ENCODE data around the gene WDCP. TPM values are rescaled to one million over a fixed set of nuclear protein-coding genes. Genes with fewer than 3 reads are reported as not detected.
A peak's percentile ranks its signal among the peaks of the same experiment; 100 is the strongest.

Gene WDCP
- total RNA-seq, 1 experiment from 2014 or later, result 36.9 TPM

DNA sequence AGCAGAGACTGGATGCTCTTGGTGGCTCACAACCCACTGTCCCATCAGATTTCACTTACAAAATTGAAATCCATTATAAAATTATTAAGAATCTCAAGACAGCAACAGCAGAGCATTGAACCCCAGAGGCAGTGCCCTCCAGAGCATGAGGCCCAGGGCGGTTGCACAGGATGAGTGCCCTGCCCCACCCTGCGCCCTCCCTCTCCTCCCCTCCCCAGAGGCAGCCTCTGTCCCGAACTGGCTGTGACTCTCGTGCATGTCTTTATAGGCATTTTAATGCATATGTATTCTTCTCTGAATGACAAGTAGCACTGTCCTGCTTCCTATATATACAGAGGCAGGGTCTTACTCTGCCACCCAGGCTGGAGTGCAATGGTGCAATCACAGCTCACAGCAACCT is 26.9 kb downstream of the WDCP start:
- H3K4me2 ChIP-seq (ENCODE audit: insufficient read depth, insufficient read length, low read length), result no peak overlapping the region
- H2BK120ac ChIP-seq (ENCODE audit: low read depth, low read length, poor library complexity, severe bottlenecking), result no peak overlapping the region
- H3K14ac ChIP-seq (ENCODE audit: insufficient read depth, low read length), result no peak overlapping the region
- H3K56ac ChIP-seq (ENCODE audit: insufficient read length, low read depth, low read length), result no peak overlapping the region
- H4K5ac ChIP-seq (ENCODE audit: insufficient read length, low read depth, low read length), result no peak overlapping the region
- Mint-ChIP-seq H3K4me1 (peaks cover 40% of the 10 kb centered on the region in 2 experiments), H3K27ac (peak overlapping the region in 1 of 3 experiments; percentile 90; a peak in 2 of 7 replicates), H3K36me3 (ENCODE audit: insufficient read depth in 1 of 3, low read depth in 3 of 3) (peaks cover 22 to 29% (median 27%) of the 10 kb centered on the region in 3 experiments), H3K27me3 (ENCODE audit: low read depth) (no peaks in the 10 kb centered on the region), H3K4me3 (no peak overlapping the region), H3K9me3 (0 out of 5 replicates have a peak, but pooled peaks cover 0 to 3% of the 10 kb centered on the region in 2 experiments)
- WGBS (ENCODE audit: extremely low coverage, insufficient read length, low lambda C conversion rate), result no CpG with 5 or more reads among the region's 4 CpGs
- no peak overlapping the region for H3K23ac ChIP-seq (ENCODE audit: insufficient read length, low read depth, low read length)
- no peak overlapping the region for H2BK12ac ChIP-seq (ENCODE audit: insufficient read length, low read depth, low read length)
- H4K8ac ChIP-seq (replicated peaks; ENCODE audit: insufficient read length, low read depth, low read length), result no peak overlapping the region
- TF ChIP-seq, protein P1, sequence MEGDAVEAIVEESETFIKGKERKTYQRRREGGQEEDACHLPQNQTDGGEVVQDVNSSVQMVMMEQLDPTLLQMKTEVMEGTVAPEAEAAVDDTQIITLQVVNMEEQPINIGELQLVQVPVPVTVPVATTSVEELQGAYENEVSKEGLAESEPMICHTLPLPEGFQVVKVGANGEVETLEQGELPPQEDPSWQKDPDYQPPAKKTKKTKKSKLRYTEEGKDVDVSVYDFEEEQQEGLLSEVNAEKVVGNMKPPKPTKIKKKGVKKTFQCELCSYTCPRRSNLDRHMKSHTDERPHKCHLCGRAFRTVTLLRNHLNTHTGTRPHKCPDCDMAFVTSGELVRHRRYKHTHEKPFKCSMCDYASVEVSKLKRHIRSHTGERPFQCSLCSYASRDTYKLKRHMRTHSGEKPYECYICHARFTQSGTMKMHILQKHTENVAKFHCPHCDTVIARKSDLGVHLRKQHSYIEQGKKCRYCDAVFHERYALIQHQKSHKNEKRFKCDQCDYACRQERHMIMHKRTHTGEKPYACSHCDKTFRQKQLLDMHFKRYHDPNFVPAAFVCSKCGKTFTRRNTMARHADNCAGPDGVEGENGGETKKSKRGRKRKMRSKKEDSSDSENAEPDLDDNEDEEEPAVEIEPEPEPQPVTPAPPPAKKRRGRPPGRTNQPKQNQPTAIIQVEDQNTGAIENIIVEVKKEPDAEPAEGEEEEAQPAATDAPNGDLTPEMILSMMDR (conservative IDR thresholded peaks at IDR 0.05), result no peak
- H4K20me1 ChIP-seq (ENCODE audit: control insufficient read depth, insufficient read depth, insufficient read length), result no peaks in the 10 kb centered on the region
- no peak overlapping the region for H3K18ac ChIP-seq (ENCODE audit: insufficient read length, low read depth, low read length)
- no peaks in the 10 kb centered on the region for H3K27me3 ChIP-seq (ENCODE audit: insufficient read depth, low read length)
- no peaks in the 10 kb centered on the region for H3K79me1 ChIP-seq (ENCODE audit: insufficient read depth, low read depth, low read length, poor library complexity, severe bottlenecking)
- H4K91ac ChIP-seq (ENCODE audit: insufficient read length, low read depth, low read length), result no peak overlapping the region
- H2AK5ac ChIP-seq (ENCODE audit: insufficient read length, low read length), result no peak overlapping the region
- no peak overlapping the region for H3K9ac ChIP-seq (ENCODE audit: extremely low read depth, insufficient read length, low read length)
- H2BK5ac ChIP-seq (ENCODE audit: insufficient read length, low read length), result no peak overlapping the region
- H2BK20ac ChIP-seq (ENCODE audit: low read depth, low read length, poor library complexity, severe bottlenecking), result no peak overlapping the region
- H3K4me1 ChIP-seq (ENCODE audit: insufficient read depth, low read length), result peaks cover 10% of the 10 kb centered on the region; the same call in 1 of the 2 replicates
- H2BK15ac ChIP-seq (ENCODE audit: low read depth, low read length), result no peak overlapping the region
- no peak overlapping the region for H2AFZ ChIP-seq (ENCODE audit: low read length)
- no peak overlapping the region for H3K27ac ChIP-seq (ENCODE audit: insufficient read length, low read depth, low read length)
- H3K23me2 ChIP-seq (ENCODE audit: insufficient read length, low read depth, low read length, poor library complexity, severe bottlenecking), result peaks cover 2% of the 10 kb centered on the region
- no peak for DNase-seq
- H3K9me3 ChIP-seq (ENCODE audit: control insufficient read depth, low read depth, low read length), result no peaks in the 10 kb centered on the region
- no peak overlapping the region for H3T11ph ChIP-seq (ENCODE audit: low read length)
- no peak overlapping the region for H3K4ac ChIP-seq (ENCODE audit: low read depth, low read length)
- H3K79me2 ChIP-seq (ENCODE audit: insufficient read depth, low read length), result no peaks in the 10 kb centered on the region; the same call in 1 of the 2 replicates
